ENCODE results near the gene MYO18B.

The MYO18B gene

DNA sequence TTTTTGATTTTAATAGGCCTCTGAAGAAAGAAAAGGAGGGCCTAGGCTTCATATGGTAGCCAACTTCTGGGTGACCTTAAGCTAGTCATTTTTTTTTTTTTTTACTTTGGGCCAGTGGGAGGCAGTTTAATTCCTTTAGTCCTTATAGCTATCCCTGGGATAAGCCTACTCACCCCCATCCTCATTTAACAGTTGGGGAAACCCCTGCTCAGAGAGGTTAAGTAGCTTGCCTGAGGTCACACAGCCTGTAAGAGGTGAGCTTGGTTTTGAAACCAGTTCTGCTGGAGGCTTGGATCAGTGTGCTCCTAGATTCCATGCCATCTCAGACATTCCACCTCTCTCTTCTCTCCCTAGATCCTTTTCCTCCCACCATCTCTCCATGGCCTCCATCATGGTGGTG lies 86.4 kb downstream of the MYO18B start:
- Histone ChIP-seq H3K36me3 (ENCODE audit: control insufficient read depth, insufficient read depth, low read length) (no peaks in the 10 kb centered on the region), H3K9ac (ENCODE audit: low read depth, low read length) (no peak overlapping the region), H3K4me3 (ENCODE audit: low read depth, low read length) (no peak overlapping the region), H3K27ac (ENCODE audit: low read depth, low read length) (no peak overlapping the region), H3K27me3 (ENCODE audit: control insufficient read depth, insufficient read depth, low read length) (no peaks in the 10 kb centered on the region), H3K4me1 (ENCODE audit: control insufficient read depth, insufficient read depth, low read length) (no peaks in the 10 kb centered on the region), H3K9me3 (ENCODE audit: control insufficient read depth, insufficient read depth, low read length) (no peaks in the 10 kb centered on the region)

DNA sequence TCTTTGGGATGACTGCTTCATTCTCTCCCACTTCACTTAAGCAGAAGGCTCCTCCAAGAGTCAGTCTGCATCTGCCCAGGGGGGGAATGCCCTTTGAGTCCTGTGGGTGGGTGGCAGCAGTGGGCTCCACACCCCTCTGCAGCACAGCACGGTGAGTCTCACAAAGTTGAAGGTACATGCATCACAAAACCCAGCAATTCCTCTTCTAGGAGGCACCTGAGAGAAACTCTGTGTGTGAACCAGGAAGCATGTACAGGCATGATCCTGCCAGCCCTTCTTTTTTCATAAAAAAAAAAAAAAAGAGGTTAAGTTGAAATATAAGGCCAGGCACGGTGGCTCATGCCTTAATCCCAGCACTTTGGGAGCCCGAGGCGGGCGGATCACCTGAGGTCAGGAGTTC lies 87.2 kb downstream of the MYO18B start:
- no peaks in the 10 kb centered on the region for H3K4me1 ChIP-seq (ENCODE audit: control insufficient read depth, insufficient read depth, low read length)
- no peaks in the 10 kb centered on the region for H3K9me3 ChIP-seq (ENCODE audit: control insufficient read depth, insufficient read depth, low read length)
- no peaks in the 10 kb centered on the region for H3K36me3 ChIP-seq (ENCODE audit: control insufficient read depth, insufficient read depth, low read length)
- no peak overlapping the region for H3K4me3 ChIP-seq (ENCODE audit: low read depth, low read length)
- H3K9ac ChIP-seq (ENCODE audit: low read depth, low read length), result no peak overlapping the region
- H3K27me3 ChIP-seq (ENCODE audit: control insufficient read depth, insufficient read depth, low read length), result no peaks in the 10 kb centered on the region
- no peak overlapping the region for H3K27ac ChIP-seq (ENCODE audit: low read depth, low read length)

DNA sequence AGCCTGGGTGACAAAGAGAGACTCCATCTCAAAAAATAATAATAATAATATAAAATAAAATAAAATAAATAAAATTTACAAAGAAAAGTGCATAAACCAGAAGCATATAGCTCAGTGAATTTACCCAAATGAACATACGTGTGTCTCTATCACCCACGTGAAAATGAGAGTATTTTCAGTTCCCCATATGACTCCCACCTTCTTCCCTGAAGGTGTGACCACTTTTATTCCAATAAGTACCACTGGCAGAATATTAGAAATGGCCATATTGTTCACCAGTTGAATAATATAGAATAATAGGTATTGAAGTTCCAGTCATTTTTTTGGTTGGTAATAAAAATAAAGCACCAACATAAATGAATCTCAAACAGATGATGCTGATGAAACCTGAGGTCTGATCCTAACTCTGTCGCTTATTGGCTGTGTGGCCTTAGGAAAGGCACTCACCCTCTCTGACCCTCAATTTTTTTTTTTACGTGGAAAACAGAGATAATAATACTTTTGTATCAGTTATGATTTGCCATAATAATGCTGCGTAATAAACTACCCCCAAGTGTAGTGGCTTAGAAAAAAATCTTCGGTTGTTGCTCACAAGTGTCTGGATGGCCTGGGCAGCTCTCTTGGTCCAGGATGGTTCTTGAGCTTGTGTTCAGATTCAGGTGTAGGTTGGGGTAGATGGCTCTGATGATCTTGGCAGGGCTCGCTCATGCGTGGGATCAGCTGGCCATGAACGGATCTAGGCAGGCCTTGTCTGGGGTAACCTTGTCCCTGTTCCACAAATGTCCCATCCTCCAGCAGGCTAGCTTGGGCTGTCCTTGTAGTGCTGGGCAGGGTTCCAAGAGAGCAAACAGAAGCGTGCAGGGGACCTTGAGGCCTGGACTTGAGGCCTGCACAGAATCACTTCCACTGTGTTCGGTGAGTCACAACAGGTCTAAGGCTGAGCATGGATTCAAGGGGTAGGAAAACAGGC lies 88.1 kb downstream of the MYO18B start:
- no peak overlapping the region for H3K9ac ChIP-seq (ENCODE audit: low read depth, low read length)
- H3K4me3 ChIP-seq (ENCODE audit: low read depth, low read length), result no peak overlapping the region
- H3K27me3 ChIP-seq (ENCODE audit: control insufficient read depth, insufficient read depth, low read length), result no peaks in the 10 kb centered on the region
- no peaks in the 10 kb centered on the region for H3K9me3 ChIP-seq (ENCODE audit: control insufficient read depth, insufficient read depth, low read length)
- no peaks in the 10 kb centered on the region for H3K36me3 ChIP-seq (ENCODE audit: control insufficient read depth, insufficient read depth, low read length)
- no peak overlapping the region for H3K27ac ChIP-seq (ENCODE audit: low read depth, low read length)
- H3K4me1 ChIP-seq (ENCODE audit: control insufficient read depth, insufficient read depth, low read length), result no peaks in the 10 kb centered on the region

DNA sequence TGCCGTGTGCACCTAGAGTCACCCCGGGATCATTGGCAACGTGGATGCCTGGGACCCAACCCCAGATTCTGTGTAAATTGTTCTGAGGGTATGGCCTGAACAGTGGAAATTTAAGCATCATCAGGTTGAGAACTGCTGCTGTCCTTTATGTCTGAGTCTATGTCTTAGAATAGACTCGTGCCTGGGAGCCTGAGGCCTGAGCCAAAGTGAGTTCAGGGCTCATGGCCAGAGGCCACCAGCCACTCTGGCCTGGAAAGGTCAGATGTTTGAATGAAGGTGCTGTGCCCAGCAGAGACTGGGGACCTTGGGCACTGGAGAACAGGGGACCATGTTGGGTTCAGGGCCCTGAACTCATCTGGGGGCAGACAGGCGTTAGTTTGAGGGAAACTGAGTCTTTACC lies 91.1 kb downstream of the MYO18B start:
- no peak overlapping the region for H3K9ac ChIP-seq (ENCODE audit: low read depth, low read length)
- no peak overlapping the region for H3K4me3 ChIP-seq (ENCODE audit: low read depth, low read length)
- no peaks in the 10 kb centered on the region for H3K9me3 ChIP-seq (ENCODE audit: control insufficient read depth, insufficient read depth, low read length)
- H3K4me1 ChIP-seq (ENCODE audit: control insufficient read depth, insufficient read depth, low read length), result no peaks in the 10 kb centered on the region
- no peak overlapping the region for H3K27ac ChIP-seq (ENCODE audit: low read depth, low read length)
- no peaks in the 10 kb centered on the region for H3K36me3 ChIP-seq (ENCODE audit: control insufficient read depth, insufficient read depth, low read length)
- no peaks in the 10 kb centered on the region for H3K27me3 ChIP-seq (ENCODE audit: control insufficient read depth, insufficient read depth, low read length)

DNA sequence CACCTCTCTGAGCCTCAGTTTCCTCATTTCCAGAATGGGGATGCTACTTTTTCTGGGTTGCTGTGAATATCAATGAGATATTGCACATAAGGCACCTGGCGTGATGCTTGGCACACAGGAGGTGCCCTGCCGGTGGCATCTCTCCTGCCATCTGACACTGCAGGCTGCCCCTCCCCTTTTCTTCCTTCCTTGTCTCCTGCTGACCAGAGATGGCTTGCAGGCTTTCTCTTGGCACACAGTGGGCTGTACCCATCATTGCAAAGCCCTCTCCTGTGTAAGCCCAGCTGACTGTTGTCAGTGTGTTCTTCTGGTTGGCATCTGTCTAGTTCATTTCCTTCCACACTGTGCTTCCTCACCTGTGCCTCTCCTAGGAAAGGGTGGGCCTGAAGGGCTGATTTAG lies 91.7 kb downstream of the MYO18B start:
- Histone ChIP-seq H3K9ac (ENCODE audit: low read depth, low read length) (no peak overlapping the region), H3K4me3 (ENCODE audit: low read depth, low read length) (no peak overlapping the region), H3K27ac (ENCODE audit: low read depth, low read length) (no peak overlapping the region), H3K4me1 (ENCODE audit: control insufficient read depth, insufficient read depth, low read length) (no peaks in the 10 kb centered on the region), H3K27me3 (ENCODE audit: control insufficient read depth, insufficient read depth, low read length) (no peaks in the 10 kb centered on the region), H3K9me3 (ENCODE audit: control insufficient read depth, insufficient read depth, low read length) (no peaks in the 10 kb centered on the region), H3K36me3 (ENCODE audit: control insufficient read depth, insufficient read depth, low read length) (no peaks in the 10 kb centered on the region)

DNA sequence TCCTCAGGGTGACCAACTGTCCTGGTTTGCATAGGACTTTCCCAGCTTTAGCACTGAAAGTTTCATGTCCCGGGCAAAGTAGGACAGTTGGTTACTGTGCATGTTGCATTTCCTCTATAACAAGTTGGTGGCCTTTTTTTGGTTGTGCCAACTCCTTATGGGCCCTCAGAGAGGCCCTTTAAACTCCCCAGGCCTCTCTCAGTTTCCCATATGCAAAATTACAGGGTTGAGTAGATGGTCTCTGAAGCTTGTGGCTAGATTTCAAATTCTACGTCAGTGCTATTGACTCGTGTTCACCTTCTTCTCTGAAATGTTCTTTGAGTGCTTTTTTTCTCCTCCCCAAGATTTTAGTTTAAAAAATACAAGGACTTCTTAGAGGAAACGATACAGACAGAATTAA lies 92.5 kb downstream of the MYO18B start:
- no peaks in the 10 kb centered on the region for H3K36me3 ChIP-seq (ENCODE audit: control insufficient read depth, insufficient read depth, low read length)
- no peaks in the 10 kb centered on the region for H3K9me3 ChIP-seq (ENCODE audit: control insufficient read depth, insufficient read depth, low read length)
- H3K4me3 ChIP-seq (ENCODE audit: low read depth, low read length), result no peak overlapping the region
- no peak overlapping the region for H3K27ac ChIP-seq (ENCODE audit: low read depth, low read length)
- H3K27me3 ChIP-seq (ENCODE audit: control insufficient read depth, insufficient read depth, low read length), result no peaks in the 10 kb centered on the region
- no peak overlapping the region for H3K9ac ChIP-seq (ENCODE audit: low read depth, low read length)
- H3K4me1 ChIP-seq (ENCODE audit: control insufficient read depth, insufficient read depth, low read length), result no peaks in the 10 kb centered on the region

DNA sequence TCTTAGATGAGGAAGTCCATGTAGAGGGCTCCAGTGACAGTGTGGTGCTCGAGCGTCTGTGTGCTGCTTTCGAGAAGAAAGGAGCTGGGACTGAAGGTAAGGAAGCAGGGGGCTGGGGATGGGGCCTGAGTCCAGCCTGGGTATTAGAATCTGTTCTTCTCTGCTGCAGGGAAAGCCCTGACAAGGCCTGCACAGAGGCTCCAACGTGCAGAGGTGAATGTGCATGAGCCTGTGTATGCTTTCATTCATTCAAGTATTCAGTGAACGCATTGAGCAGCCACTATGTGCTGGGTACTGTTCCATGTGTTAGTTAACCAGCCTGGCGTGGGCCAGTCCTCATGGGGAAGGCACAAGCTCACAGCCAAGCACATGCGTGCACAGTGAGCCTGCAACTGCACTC lies 93.4 kb downstream of the MYO18B start:
- Histone ChIP-seq H3K27me3 (ENCODE audit: control insufficient read depth, insufficient read depth, low read length) (no peaks in the 10 kb centered on the region), H3K36me3 (ENCODE audit: control insufficient read depth, insufficient read depth, low read length) (no peaks in the 10 kb centered on the region), H3K27ac (ENCODE audit: low read depth, low read length) (no peak overlapping the region), H3K9me3 (ENCODE audit: control insufficient read depth, insufficient read depth, low read length) (no peaks in the 10 kb centered on the region), H3K4me1 (ENCODE audit: control insufficient read depth, insufficient read depth, low read length) (no peaks in the 10 kb centered on the region), H3K4me3 (ENCODE audit: low read depth, low read length) (no peak overlapping the region), H3K9ac (ENCODE audit: low read depth, low read length) (no peak overlapping the region)

DNA sequence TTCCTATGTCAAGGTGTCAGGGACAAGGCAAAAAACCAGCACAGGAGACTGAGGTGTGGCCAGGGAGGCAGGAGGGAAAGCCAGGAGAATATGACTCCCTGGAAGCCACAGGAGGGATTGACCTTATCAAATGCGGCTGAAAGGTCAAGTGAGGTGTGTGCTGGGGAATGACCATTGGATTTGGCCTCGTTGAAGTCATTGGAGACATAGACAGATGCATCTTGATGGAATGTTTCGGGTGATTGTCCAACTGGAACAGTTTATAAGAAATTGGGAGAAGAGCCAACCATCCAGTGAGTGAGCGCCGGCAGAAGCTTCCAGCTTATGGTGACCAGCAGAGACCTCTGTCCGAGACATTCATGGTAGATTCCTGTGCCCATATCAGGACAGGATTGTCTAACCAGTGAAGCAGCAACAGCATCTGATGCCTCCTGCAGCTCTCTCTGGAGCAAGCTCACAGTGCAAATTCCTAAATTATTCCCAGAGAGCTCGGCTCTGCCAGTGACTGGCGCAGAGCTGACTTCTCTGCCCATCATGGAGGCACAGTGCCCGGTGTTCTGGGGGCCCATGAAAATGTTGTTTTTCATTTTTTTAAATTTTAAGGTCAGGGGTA lies 95.4 kb downstream of the MYO18B start:
- no peaks in the 10 kb centered on the region for H3K27me3 ChIP-seq (ENCODE audit: control insufficient read depth, insufficient read depth, low read length)
- H3K27ac ChIP-seq (ENCODE audit: low read depth, low read length), result no peak overlapping the region
- no peak overlapping the region for H3K4me3 ChIP-seq (ENCODE audit: low read depth, low read length)
- no peaks in the 10 kb centered on the region for H3K4me1 ChIP-seq (ENCODE audit: control insufficient read depth, insufficient read depth, low read length)
- no peak overlapping the region for H3K9ac ChIP-seq (ENCODE audit: low read depth, low read length)
- H3K9me3 ChIP-seq (ENCODE audit: control insufficient read depth, insufficient read depth, low read length), result no peaks in the 10 kb centered on the region
- H3K36me3 ChIP-seq (ENCODE audit: control insufficient read depth, insufficient read depth, low read length), result no peaks in the 10 kb centered on the region

DNA sequence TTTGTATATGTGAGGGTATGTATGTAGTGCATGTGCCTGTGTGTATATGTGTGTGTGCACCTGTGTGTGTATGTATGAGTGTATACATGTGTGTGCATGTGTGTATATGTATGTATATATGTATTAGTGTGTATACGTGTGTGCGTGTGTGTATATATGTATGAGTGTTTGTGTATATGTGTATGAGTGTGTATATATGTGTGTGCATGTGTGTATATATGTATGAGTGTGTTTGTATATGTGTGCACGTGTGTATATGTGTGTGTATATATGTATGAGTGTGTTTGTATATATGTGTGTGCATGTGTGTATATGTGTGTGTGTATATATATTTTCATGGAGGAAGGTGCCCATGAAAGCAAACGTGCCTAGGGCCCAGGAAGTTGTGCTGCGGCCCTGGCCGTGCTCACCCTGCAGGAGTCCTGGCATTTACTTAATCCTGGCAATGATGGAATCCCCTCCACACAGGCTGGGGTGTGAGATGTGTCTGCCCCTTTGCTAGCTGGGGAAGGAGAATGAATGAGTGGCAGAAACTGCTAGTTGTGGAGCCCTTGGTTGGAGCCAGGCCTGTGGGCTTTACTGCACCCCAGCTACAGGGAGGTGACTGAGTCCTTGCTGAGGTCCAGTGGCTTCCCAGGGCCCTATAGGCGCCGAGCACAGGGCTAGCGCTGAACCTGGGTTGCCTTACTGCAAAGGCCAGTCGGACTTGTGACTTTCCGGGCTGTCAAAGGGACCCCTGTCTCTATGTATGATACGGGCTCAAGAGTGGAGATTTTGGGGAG lies 97.2 kb downstream of the MYO18B start:
- Histone ChIP-seq H3K27ac (ENCODE audit: low read depth, low read length) (no peak overlapping the region), H3K27me3 (ENCODE audit: control insufficient read depth, insufficient read depth, low read length) (no peaks in the 10 kb centered on the region), H3K4me1 (ENCODE audit: control insufficient read depth, insufficient read depth, low read length) (no peaks in the 10 kb centered on the region), H3K9me3 (ENCODE audit: control insufficient read depth, insufficient read depth, low read length) (no peaks in the 10 kb centered on the region), H3K9ac (ENCODE audit: low read depth, low read length) (no peak overlapping the region), H3K4me3 (ENCODE audit: low read depth, low read length) (no peak overlapping the region), H3K36me3 (ENCODE audit: control insufficient read depth, insufficient read depth, low read length) (no peaks in the 10 kb centered on the region)

DNA sequence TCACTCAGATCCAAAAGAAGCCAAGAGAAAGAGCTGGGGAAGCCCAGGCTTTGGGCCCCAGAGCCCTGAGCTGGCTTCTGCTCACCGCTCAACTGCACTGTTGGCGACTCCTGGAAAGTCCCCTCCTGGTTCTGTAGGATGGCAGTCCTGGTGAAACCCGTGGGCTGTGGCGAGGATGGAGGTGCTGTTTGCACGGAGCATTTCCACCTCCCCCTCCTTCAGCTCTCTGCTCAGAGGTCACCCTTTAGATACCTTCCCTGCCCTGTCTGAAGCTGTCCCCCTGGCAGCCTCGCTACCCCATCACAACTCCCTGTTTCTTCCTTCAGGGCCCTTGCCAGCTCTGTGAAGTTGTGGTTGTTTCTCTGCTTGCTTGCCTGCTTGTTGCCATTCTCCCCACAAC lies 97.8 kb downstream of the MYO18B start:
- no peaks in the 10 kb centered on the region for H3K9me3 ChIP-seq (ENCODE audit: control insufficient read depth, insufficient read depth, low read length)
- no peak overlapping the region for H3K4me3 ChIP-seq (ENCODE audit: low read depth, low read length)
- no peaks in the 10 kb centered on the region for H3K36me3 ChIP-seq (ENCODE audit: control insufficient read depth, insufficient read depth, low read length)
- H3K9ac ChIP-seq (ENCODE audit: low read depth, low read length), result no peak overlapping the region
- H3K4me1 ChIP-seq (ENCODE audit: control insufficient read depth, insufficient read depth, low read length), result no peaks in the 10 kb centered on the region
- H3K27me3 ChIP-seq (ENCODE audit: control insufficient read depth, insufficient read depth, low read length), result no peaks in the 10 kb centered on the region
- no peak overlapping the region for H3K27ac ChIP-seq (ENCODE audit: low read depth, low read length)

DNA sequence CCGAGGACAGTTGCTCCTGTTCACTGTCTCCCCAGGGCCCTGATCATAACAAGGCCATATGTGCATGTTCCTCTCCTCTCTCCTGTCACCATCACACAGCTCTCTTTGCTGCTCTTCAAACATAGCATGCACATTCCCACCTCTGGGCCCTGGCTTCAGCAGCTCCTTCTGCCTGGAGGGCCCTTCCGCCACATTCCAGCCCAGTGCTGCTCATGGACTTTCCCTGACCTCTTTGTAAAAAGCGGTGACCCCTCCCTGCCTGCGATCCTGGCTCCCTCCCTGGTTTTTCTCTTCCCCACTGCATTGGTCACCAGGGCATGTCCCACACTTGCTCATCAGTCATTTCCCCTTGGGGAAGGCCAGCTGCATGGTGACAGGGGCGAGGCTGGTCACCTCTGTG lies 98.2 kb downstream of the MYO18B start:
- Histone ChIP-seq H3K27me3 (ENCODE audit: control insufficient read depth, insufficient read depth, low read length) (no peaks in the 10 kb centered on the region), H3K36me3 (ENCODE audit: control insufficient read depth, insufficient read depth, low read length) (no peaks in the 10 kb centered on the region)

More for the DNA sequence above, 98.2 kb downstream of the MYO18B start:
- Histone ChIP-seq H3K9me3 (ENCODE audit: control insufficient read depth, insufficient read depth, low read length) (no peaks in the 10 kb centered on the region), H3K4me1 (ENCODE audit: control insufficient read depth, insufficient read depth, low read length) (no peaks in the 10 kb centered on the region), H3K4me3 (ENCODE audit: low read depth, low read length) (no peak overlapping the region), H3K27ac (ENCODE audit: low read depth, low read length) (no peak overlapping the region), H3K9ac (ENCODE audit: low read depth, low read length) (no peak overlapping the region)

Data from HUES48 (cell line).